Neuronal stem cell (in vitro differentiated cells): ENCODE data around the gene MYL6B.

ENCODE experiments used
- DNase-seq: peaks from one replicate; pipeline ENCODE4 v3.0.0-alpha.2; 2013; ENCODE audit warnings: low spot score
- H2AFZ ChIP-seq: one replicate; pipeline ENCODE4 v1.6.1; 2013; ENCODE audit warnings: mild to moderate bottlenecking, low read length, inconsistent platforms
- H2AK5ac ChIP-seq: 2 replicates; pipeline ENCODE4 v1.6.1; 2013; ENCODE audit warnings: low read depth, mild to moderate bottlenecking, inconsistent platforms, low read length, moderate library complexity, mixed read lengths
- H2BK120ac ChIP-seq: 2 replicates; pipeline ENCODE4 v1.6.1; 2013; ENCODE audit warnings: low read depth, mild to moderate bottlenecking, inconsistent platforms, low read length, moderate library complexity, mixed read lengths
- H2BK12ac ChIP-seq: one replicate; pipeline ENCODE4 v1.6.1; 2013; ENCODE audit warnings: low read length, inconsistent platforms
- H2BK15ac ChIP-seq: 2 replicates; pipeline ENCODE4 v1.6.1; 2013; ENCODE audit warnings: mild to moderate bottlenecking, low read length, inconsistent platforms, mixed read lengths
- H2BK5ac ChIP-seq: one replicate; pipeline ENCODE4 v1.6.1; 2013; ENCODE audit warnings: inconsistent platforms, mild to moderate bottlenecking, low read length, moderate library complexity
- H3K14ac ChIP-seq: one replicate; pipeline ENCODE4 v1.6.1; 2013; ENCODE audit warnings: low read length, inconsistent platforms
- H3K18ac ChIP-seq: 2 replicates; pipeline ENCODE4 v1.6.1; 2013; ENCODE audit warnings: low read length, inconsistent platforms
- H3K23ac ChIP-seq: 2 replicates; pipeline ENCODE4 v1.6.1; 2013; ENCODE audit warnings: low read depth, mild to moderate bottlenecking, mixed read lengths, low read length, inconsistent platforms; ENCODE audit not compliant: poor library complexity
- H3K27ac ChIP-seq: replicated peaks from 3 replicates; pipeline ENCODE4 v1.5.1; 2013; ENCODE audit warnings: low read length, inconsistent platforms
- H3K27me3 ChIP-seq, 3 experiments: 2 replicates each; pipeline ENCODE4 v1.6.1; 2013; ENCODE audit warnings: low read length in 3 of 3, mild to moderate bottlenecking in 2 of 3, inconsistent platforms in 1 of 3, low read depth in 1 of 3, mixed read lengths in 1 of 3, moderate library complexity in 1 of 3; ENCODE audit not compliant: control insufficient read depth in 3 of 3, insufficient read depth in 3 of 3
- H3K36me3 ChIP-seq, 2 donors: replicated peaks in 1 of 2; 2 replicates each; pipeline ENCODE4 v1.6.1; 2013; ENCODE audit warnings: low read length in 2 of 2; ENCODE audit not compliant: control insufficient read depth in 2 of 2, insufficient read depth in 2 of 2
- H3K4ac ChIP-seq: 2 replicates; pipeline ENCODE4 v1.6.1; 2013; ENCODE audit warnings: inconsistent platforms, mild to moderate bottlenecking, low read length, moderate library complexity
- H3K4me1 ChIP-seq, 2 donors: 1 replicate in 1 of 2; 2 replicates in 1 of 2; pipeline ENCODE4 v1.6.1; 2013; ENCODE audit warnings: low read length in 2 of 2, low read depth in 1 of 2; ENCODE audit not compliant: control insufficient read depth in 2 of 2, insufficient read depth in 1 of 2
- H3K4me2 ChIP-seq: one replicate; pipeline ENCODE4 v1.6.1; 2013; ENCODE audit warnings: mild to moderate bottlenecking, low read length, inconsistent platforms; ENCODE audit not compliant: insufficient read depth, poor library complexity, severe bottlenecking
- H3K4me3 ChIP-seq, 2 donors: 2 replicates each; pipeline ENCODE4 v1.5.1; 2013; ENCODE audit warnings: low read length in 2 of 2, mild to moderate bottlenecking in 2 of 2, inconsistent platforms in 1 of 2, moderate library complexity in 1 of 2
- H3K79me1 ChIP-seq: one replicate; pipeline ENCODE4 v1.6.1; 2013; ENCODE audit warnings: low read depth, mild to moderate bottlenecking, inconsistent platforms, low read length, moderate library complexity
- H3K9ac ChIP-seq: one replicate; pipeline ENCODE4 v1.6.1; 2013; ENCODE audit warnings: mild to moderate bottlenecking, low read depth, low read length, inconsistent platforms; ENCODE audit not compliant: poor library complexity
- H3K9me3 ChIP-seq, 2 donors: replicated peaks in 1 of 2; 2 replicates each; pipeline versions ENCODE3 to v1.6.1; 2013; ENCODE audit warnings: low read length in 2 of 2, mild to moderate bottlenecking in 2 of 2, inconsistent platforms in 1 of 2, low read depth in 1 of 2, mixed read lengths in 1 of 2, moderate library complexity in 1 of 2; ENCODE audit not compliant: control insufficient read depth in 2 of 2, insufficient read depth in 1 of 2
- H4K8ac ChIP-seq: one replicate; pipeline ENCODE4 v1.6.1; 2013; ENCODE audit warnings: low read depth, mild to moderate bottlenecking, inconsistent platforms, low read length, moderate library complexity
- H4K91ac ChIP-seq: one replicate; pipeline ENCODE4 v1.6.1; 2013; ENCODE audit warnings: low read length, low read depth, mild to moderate bottlenecking, inconsistent platforms; ENCODE audit not compliant: poor library complexity
- WGBS, 2 donors: extraction: QIAGEN DNeasy Blood & Tissue Kit; methylation state at CpG; one replicate each; pipeline ENCODE4 v1.1.7; 2013; ENCODE audit warnings: missing lambda C conversion rate in 2 of 2, mixed read lengths in 1 of 2; ENCODE audit not compliant: insufficient read length in 2 of 2, insufficient replicate concordance in 1 of 2; ENCODE audit errors: extremely low coverage in 2 of 2; 5-methylcytosine and 5-hydroxymethylcytosine counted together

MYL6B gene

DNA sequence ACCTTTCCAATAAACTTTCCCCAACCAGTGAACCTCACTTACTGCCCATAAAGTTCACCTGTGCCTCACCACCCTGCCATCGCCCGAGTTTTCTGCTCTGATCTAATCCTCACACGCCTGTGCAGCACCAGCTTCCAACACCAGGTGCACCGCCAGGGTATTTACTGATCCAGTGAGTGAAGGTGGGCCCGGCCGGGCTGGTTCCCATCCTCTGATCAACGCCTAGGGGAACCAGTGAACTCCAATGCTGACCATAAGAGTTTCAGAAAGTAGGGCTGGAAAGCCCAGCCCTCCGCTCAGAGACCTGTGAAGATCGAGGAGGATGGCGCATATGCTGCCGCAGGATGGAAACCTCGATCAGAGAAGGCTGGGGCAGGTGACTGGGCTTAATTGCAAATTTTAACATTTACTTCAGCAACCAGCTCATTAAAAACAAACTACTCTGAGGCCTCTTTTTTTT, 685 bp upstream of the MYL6B start:
- Histone ChIP-seq H3K9me3 (no peaks in the 10 kb centered on the region), H2BK5ac (peak overlapping the region; percentile 55), H3K18ac (peak overlapping the region; percentile 85), H3K23ac (no peak overlapping the region), H3K27me3 (no peaks in the 10 kb centered on the region), H4K8ac (no peak overlapping the region), H3K4me2 (peak overlapping the region; percentile 66), H3K4me1 (peaks cover 5 to 10% of the 10 kb centered on the region in 2 donors), H3K14ac (no peak overlapping the region), H2AFZ (peak overlapping the region; percentile 91), H2BK12ac (no peak overlapping the region), H3K4me3 (peak overlapping the region; percentile 78 to 82), H2AK5ac (no peak overlapping the region), H3K79me1 (no peaks in the 10 kb centered on the region), H3K4ac (no peak overlapping the region), H4K91ac (no peak overlapping the region), H2BK120ac (no peak overlapping the region), H3K9ac (no peak overlapping the region), H3K27ac (peak overlapping the region; percentile 88), H2BK15ac (no peak overlapping the region), H3K36me3 (peaks cover 16 to 17% of the 10 kb centered on the region in 2 donors)
- DNase-seq: no peak
- no CpG with 5 or more reads among the region's 12 CpGs for WGBS, 2 donors

GRCh38 chr12:56152756-56153677, 630 bp downstream of the MYL6B start:
- peaks cover 16 to 17% of the 10 kb centered on the region in 2 donors for H3K36me3 ChIP-seq
- H2BK120ac ChIP-seq: no peak overlapping the region
- no peak overlapping the region for H4K8ac ChIP-seq
- H2AFZ ChIP-seq: peak overlapping the region; percentile 91
- no peak overlapping the region for H3K23ac ChIP-seq
- no peaks in the 10 kb centered on the region for H3K9me3 ChIP-seq
- peaks cover 7 to 13% of the 10 kb centered on the region in 2 donors for H3K4me1 ChIP-seq
- WGBS, 2 donors: no CpG with 5 or more reads among the region's 8 CpGs
- no peak overlapping the region for H2BK5ac ChIP-seq
- peak overlapping the region; percentile 15 for H2BK15ac ChIP-seq
- peak overlapping the region; percentile 78 to 92 for H3K4me3 ChIP-seq
- H3K14ac ChIP-seq: no peak overlapping the region
- no peak overlapping the region for H3K4ac ChIP-seq
- H3K9ac ChIP-seq: peak overlapping the region; percentile 67
- H2BK12ac ChIP-seq: no peak overlapping the region
- peak overlapping the region; percentile 25 for H3K18ac ChIP-seq
- peak overlapping the region; percentile 82 for H3K4me2 ChIP-seq
- H3K79me1 ChIP-seq: no peaks in the 10 kb centered on the region
- no peak overlapping the region for H4K91ac ChIP-seq
- H3K27ac ChIP-seq: no peak overlapping the region
- no peaks in the 10 kb centered on the region for H3K27me3 ChIP-seq
- no peak for DNase-seq
- no peak overlapping the region for H2AK5ac ChIP-seq

DNA sequence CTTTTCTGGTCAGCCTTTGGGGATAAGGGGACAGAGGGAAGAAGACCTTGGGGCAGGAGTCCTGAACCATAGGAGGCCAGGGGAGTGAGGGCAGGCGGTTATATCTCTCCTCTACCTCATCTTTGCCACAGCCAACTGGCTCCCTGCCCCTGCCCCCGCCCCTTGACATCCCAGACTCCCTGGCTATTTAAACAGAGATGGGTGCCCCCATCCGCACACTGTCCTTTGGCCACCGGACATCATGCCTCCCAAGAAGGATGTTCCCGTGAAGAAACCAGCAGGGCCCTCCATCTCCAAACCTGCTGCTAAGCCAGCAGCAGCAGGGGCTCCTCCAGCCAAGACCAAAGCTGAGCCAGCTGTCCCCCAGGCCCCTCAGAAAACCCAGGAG, 1.3 kb downstream of the MYL6B start:
- Histone ChIP-seq H2BK12ac (no peak overlapping the region), H4K91ac (no peak overlapping the region), H3K9ac (no peak overlapping the region), H3K23ac (no peak overlapping the region), H3K36me3 (peaks cover 16 to 17% of the 10 kb centered on the region in 2 donors), H3K27ac (no peak overlapping the region), H3K4me2 (peak overlapping the region; percentile 21), H2BK15ac (no peak overlapping the region), H3K14ac (no peak overlapping the region), H3K9me3 (no peaks in the 10 kb centered on the region), H2AK5ac (no peak overlapping the region), H3K27me3 (no peaks in the 10 kb centered on the region), H3K18ac (no peak overlapping the region), H3K4me3 (peak overlapping the region in 1 of 2 donors; percentile 78), H3K79me1 (no peaks in the 10 kb centered on the region), H2BK120ac (no peak overlapping the region), H3K4ac (no peak overlapping the region), H3K4me1 (peaks cover 7 to 13% of the 10 kb centered on the region in 2 donors), H4K8ac (no peak overlapping the region), H2AFZ (no peak overlapping the region), H2BK5ac (no peak overlapping the region)
- DNase-seq: no peak
- no CpG with 5 or more reads among the region's 5 CpGs for WGBS, 2 donors

GRCh38 chr12:56154246-56154771, 1.9 kb downstream of the MYL6B start:
- H3K79me1 ChIP-seq: no peaks in the 10 kb centered on the region
- H2BK5ac ChIP-seq: no peak overlapping the region
- WGBS, 2 donors: no CpG with 5 or more reads among the region's 1 CpG
- H3K4me3 ChIP-seq: no peak overlapping the region
- no peak overlapping the region for H3K18ac ChIP-seq
- H2AK5ac ChIP-seq: no peak overlapping the region
- H3K9ac ChIP-seq: no peak overlapping the region
- no peaks in the 10 kb centered on the region for H3K27me3 ChIP-seq
- H3K14ac ChIP-seq: no peak overlapping the region
- no peak overlapping the region for H2BK15ac ChIP-seq
- no peak overlapping the region for H3K23ac ChIP-seq
- no peak overlapping the region for H4K91ac ChIP-seq
- H2BK12ac ChIP-seq: no peak overlapping the region
- peaks cover 7 to 14% of the 10 kb centered on the region in 2 donors for H3K4me1 ChIP-seq
- no peak overlapping the region for H4K8ac ChIP-seq
- H3K36me3 ChIP-seq: peaks cover 17 to 18% of the 10 kb centered on the region in 2 donors
- H3K4me2 ChIP-seq: no peak overlapping the region
- H3K27ac ChIP-seq: no peak overlapping the region
- H3K4ac ChIP-seq: no peak overlapping the region
- DNase-seq: no peak
- no peaks in the 10 kb centered on the region for H3K9me3 ChIP-seq
- no peak overlapping the region for H2AFZ ChIP-seq
- H2BK120ac ChIP-seq: no peak overlapping the region
